ENCODE results near the gene CCR5AS.

Gene CCR5AS

GRCh38 chr3:46316206-46316605 lies 90.7 kb downstream of the CCR5AS start:
- Histone ChIP-seq H3K18ac (ENCODE audit: extremely low read depth, low read length) (no peak overlapping the region), H3K56ac (replicated peaks; ENCODE audit: insufficient read length, low read depth, low read length) (no peak overlapping the region), H3K23me2 (ENCODE audit: low read depth, low read length) (no peaks in the 10 kb centered on the region), H3K14ac (ENCODE audit: insufficient read length) (no peak overlapping the region), H4K91ac (replicated peaks; ENCODE audit: insufficient read length, low read length) (no peak overlapping the region), H3K27ac (ENCODE audit: low read depth, low read length) (no peak overlapping the region), H4K8ac (ENCODE audit: extremely low read depth, insufficient read depth, low read length) (no peak overlapping the region), H3K27me3 (replicated peaks in 1 of 4; ENCODE audit: control insufficient read depth in 3 of 4, extremely low read depth in 1 of 4, insufficient read depth in 3 of 4, low read length in 3 of 4) (no peaks in the 10 kb centered on the region), H3K4ac (replicated peaks; ENCODE audit: insufficient read length, low read depth, low read length) (no peak overlapping the region), H4K20me1 (replicated peaks in 1 of 2; ENCODE audit: control insufficient read depth in 1 of 2, insufficient read depth in 2 of 2, low read length in 2 of 2) (no peaks in the 10 kb centered on the region), H4K5ac (ENCODE audit: insufficient read length, low read depth, low read length) (no peak overlapping the region), H3K79me1 (ENCODE audit: low read depth, low read length) (no peaks in the 10 kb centered on the region; the same call in 1 of the 2 replicates), H2BK15ac (ENCODE audit: low read length) (no peak overlapping the region), H3K36me3 (ENCODE audit: control insufficient read depth in 2 of 4, insufficient read depth in 4 of 4, low read length in 3 of 4) (no peaks in the 10 kb centered on the region), H3K4me3 (ENCODE audit: extremely low read depth in 1 of 4, insufficient read depth in 2 of 4, low read depth in 3 of 4, low read length in 4 of 4) (no peak overlapping the region), H3K9me3 (ENCODE audit: insufficient read depth in 2 of 2, low read depth in 1 of 2, low read length in 1 of 2) (peaks cover 0 to 9% of the 10 kb centered on the region in 2 experiments; a peak in 2 of 4 replicates), H3K4me1 (replicated peaks in 1 of 4; ENCODE audit: control insufficient read depth in 3 of 4, insufficient read depth in 4 of 4, low read length in 3 of 4) (peaks cover 0 to 2% (median under 1%) of the 10 kb centered on the region in 4 experiments; a peak in 1 of 7 replicates), H2BK20ac (ENCODE audit: low read length) (no peak overlapping the region), H3K79me2 (ENCODE audit: control insufficient read depth in 1 of 2, insufficient read depth in 2 of 2, low read length in 2 of 2) (no peaks in the 10 kb centered on the region), H2BK5ac (ENCODE audit: low read depth, low read length) (no peak overlapping the region), H3K9ac (replicated peaks in 1 of 4; ENCODE audit: extremely low read depth in 1 of 4, low read depth in 3 of 4, low read length in 3 of 4) (no peak overlapping the region), H2BK12ac (ENCODE audit: low read depth, low read length) (no peak overlapping the region), H3K23ac (ENCODE audit: insufficient read length) (no peak overlapping the region), H2BK120ac (replicated peaks; ENCODE audit: low read depth, low read length) (no peak overlapping the region), H2AK5ac (ENCODE audit: low read depth, low read length) (no peak overlapping the region), H2AFZ (ENCODE audit: low read length) (no peak overlapping the region), H3K4me2 (ENCODE audit: insufficient read depth in 1 of 2, low read depth in 2 of 2, low read length in 2 of 2) (no peak overlapping the region)
- ChIA-PET CTCF (ENCODE audit: partially characterized antibody) (interaction anchor here (1.2 kb wide), 1 partner anchor 101 kb away, joined by 3 read pairs; no protein-coding TSS in a partner anchor), POLR2A (ENCODE audit: partially characterized antibody) (no interaction called here)
- no peak for TF ChIP-seq TBP (IDR thresholded peaks at IDR 0.05; ENCODE audit: low read depth, low read length)
- no peak for TF ChIP-seq CTCF (IDR thresholded peaks at IDR 0.05; ENCODE audit: control extremely low read depth in 1 of 3, insufficient read depth in 1 of 3, low read depth in 1 of 3, low read length in 3 of 3)
- TF ChIP-seq CEBPB (IDR thresholded peaks at IDR 0.05; ENCODE audit: low read depth, low read length), result no peak
- TF ChIP-seq, protein P1, sequence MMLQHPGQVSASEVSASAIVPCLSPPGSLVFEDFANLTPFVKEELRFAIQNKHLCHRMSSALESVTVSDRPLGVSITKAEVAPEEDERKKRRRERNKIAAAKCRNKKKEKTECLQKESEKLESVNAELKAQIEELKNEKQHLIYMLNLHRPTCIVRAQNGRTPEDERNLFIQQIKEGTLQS (IDR thresholded peaks at IDR 0.05; ENCODE audit: insufficient read depth, low read depth, low read length), result no peak
- DNase-seq (ENCODE audit: low read depth in 1 of 2, low spot score in 2 of 2) (no peak), FAIRE-seq (no peak)
